Measurements from ENCODE around the gene GIMAP1.

GRCh38 chr7:150703209-150703608 lies 13.2 kb upstream of the GIMAP1 start:
- TF ChIP-seq CTCF (optimal IDR thresholded peaks at IDR 0.05 in 1 of 3, IDR thresholded peaks at IDR 0.05 in 1 of 3, conservative IDR thresholded peaks at IDR 0.05 in 1 of 3; ENCODE audit: extremely low read depth in 1 of 3, insufficient read depth in 2 of 3, low read length in 3 of 3) (no peak), EZH2 (IDR thresholded peaks at IDR 0.05; ENCODE audit: low read length) (no peak)

All from keratinocyte (primary cell).